T-helper 1 cell treated with Interleukin-12 subunit alpha and Interleukin-12 subunit beta and Interleukin-4 antibody, amounts not matched to agents 30 μg/mL and 1 μg/mL, for 36 hours (primary cell): ENCODE results near the gene OBP2A.
"Not testable (repeated sequence)": the region's sequence is repeated elsewhere in the genome, so short reads cannot be mapped to it uniquely, and the experiment has no call there.

Experiments
- H3K27ac Mint-ChIP-seq: one replicate; pipeline ENCODE4 v1.8.0; 2021; ENCODE audit warnings: mild to moderate bottlenecking, mixed read lengths
- H3K27me3 Mint-ChIP-seq: one replicate; pipeline ENCODE4 v1.8.0; 2021; ENCODE audit warnings: low read depth, mixed read lengths
- H3K36me3 Mint-ChIP-seq: one replicate; pipeline ENCODE4 v1.8.0; 2021; ENCODE audit warnings: low read depth, mixed read lengths
- H3K4me1 Mint-ChIP-seq: one replicate; pipeline ENCODE4 v1.8.0; 2021; ENCODE audit warnings: low read depth, mixed read lengths
- H3K4me3 Mint-ChIP-seq: one replicate; pipeline ENCODE4 v1.8.0; 2021; ENCODE audit warnings: mild to moderate bottlenecking, moderate library complexity, mixed read lengths
- H3K9me3 Mint-ChIP-seq: one replicate; pipeline ENCODE4 v1.8.0; 2021; ENCODE audit warnings: mixed read lengths

The OBP2A gene

GRCh38 chr9:135545646-135546176 is at the start of gene OBP2A:
OBP2A (plus strand) TSS chr9:135546126; CDS start chr9:135546181, 55 bp downstream.
- H3K27ac Mint-ChIP-seq, H3K36me3 Mint-ChIP-seq, H3K4me1 Mint-ChIP-seq, H3K9me3 Mint-ChIP-seq, H3K4me3 Mint-ChIP-seq, H3K27me3 Mint-ChIP-seq: not testable (repeated sequence)

- no peaks in the 10 kb centered on the region for H3K9me3 Mint-ChIP-seq
- no peak overlapping the region for H3K27ac Mint-ChIP-seq
- H3K36me3 Mint-ChIP-seq: peaks cover 2% of the 10 kb centered on the region
- H3K4me1 Mint-ChIP-seq: peaks cover 9% of the 10 kb centered on the region
- peak overlapping the region; percentile 92 for H3K4me3 Mint-ChIP-seq
- H3K27me3 Mint-ChIP-seq: peaks cover 5% of the 10 kb centered on the region
Observed at GRCh38 chr9:135498381-135499126, 47.4 kb upstream of the OBP2A start.

GRCh38 chr9:135499326-135500070 is 46.4 kb upstream of the OBP2A start:
- H3K4me3 Mint-ChIP-seq: peak overlapping the region; percentile 92
- H3K9me3 Mint-ChIP-seq: no peaks in the 10 kb centered on the region
- H3K27ac Mint-ChIP-seq: no peak overlapping the region
- H3K4me1 Mint-ChIP-seq: peaks cover 9% of the 10 kb centered on the region
- H3K27me3 Mint-ChIP-seq: peaks cover 5% of the 10 kb centered on the region
- H3K36me3 Mint-ChIP-seq: peaks cover 8% of the 10 kb centered on the region

- peaks cover 5% of the 10 kb centered on the region for H3K27me3 Mint-ChIP-seq
- peak overlapping the region; percentile 92 for H3K4me3 Mint-ChIP-seq
- no peaks in the 10 kb centered on the region for H3K9me3 Mint-ChIP-seq
- H3K36me3 Mint-ChIP-seq: peaks cover 11% of the 10 kb centered on the region
- H3K27ac Mint-ChIP-seq: peak overlapping the region; percentile 52
- peaks cover 9% of the 10 kb centered on the region for H3K4me1 Mint-ChIP-seq
Observed at GRCh38 chr9:135500071-135500524, 45.8 kb upstream of the OBP2A start.

- peak within 1 kb of the TSS; percentile 89 for H3K27ac Mint-ChIP-seq
- H3K27me3 Mint-ChIP-seq: peaks cover 5% of the 10 kb centered on the region
- peaks cover 13% of the 10 kb centered on the region for H3K36me3 Mint-ChIP-seq
- H3K4me1 Mint-ChIP-seq: peaks cover 9% of the 10 kb centered on the region
- H3K9me3 Mint-ChIP-seq: no peaks in the 10 kb centered on the region
- H3K4me3 Mint-ChIP-seq: peak within 1 kb of the TSS; percentile 92
Observed at GRCh38 chr9:135500525-135501260, 45.2 kb upstream of the OBP2A start, which contains the start of gene MRPS2. MRPS2 (plus strand) TSS chr9:135500682; CDS start chr9:135500711, 29 bp downstream.

- Mint-ChIP-seq H3K9me3 (no peaks in the 10 kb centered on the region), H3K27me3 (peaks cover 5% of the 10 kb centered on the region), H3K36me3 (peaks cover 13% of the 10 kb centered on the region), H3K4me3 (peak overlapping the region; percentile 92), H3K27ac (peak overlapping the region; percentile 52), H3K4me1 (peaks cover 9% of the 10 kb centered on the region)
Observed at GRCh38 chr9:135501261-135502167, 44.4 kb upstream of the OBP2A start.

GRCh38 chr9:135502168-135502872 is 43.6 kb upstream of the OBP2A start:
- Mint-ChIP-seq H3K4me3 (peak overlapping the region; percentile 92), H3K27ac (no peak overlapping the region), H3K36me3 (peaks cover 13% of the 10 kb centered on the region), H3K9me3 (no peaks in the 10 kb centered on the region), H3K4me1 (peaks cover 9% of the 10 kb centered on the region), H3K27me3 (peaks cover 5% of the 10 kb centered on the region)

- Mint-ChIP-seq H3K27me3 (peaks cover 5% of the 10 kb centered on the region), H3K27ac (no peak overlapping the region), H3K4me1 (peaks cover 9% of the 10 kb centered on the region), H3K36me3 (peaks cover 13% of the 10 kb centered on the region), H3K4me3 (no peak overlapping the region), H3K9me3 (no peaks in the 10 kb centered on the region)
Observed at GRCh38 chr9:135502873-135503321, 43.0 kb upstream of the OBP2A start.

- Mint-ChIP-seq H3K9me3 (no peaks in the 10 kb centered on the region), H3K36me3 (peaks cover 13% of the 10 kb centered on the region), H3K27ac (no peak overlapping the region), H3K27me3 (peaks cover 5% of the 10 kb centered on the region), H3K4me1 (peaks cover 9% of the 10 kb centered on the region), H3K4me3 (no peak overlapping the region)
Observed at GRCh38 chr9:135503371-135504261, 42.3 kb upstream of the OBP2A start.

- Mint-ChIP-seq H3K27me3 (no peaks in the 10 kb centered on the region), H3K4me3 (no peak overlapping the region), H3K9me3 (peaks cover 6% of the 10 kb centered on the region), H3K4me1 (peaks cover 9% of the 10 kb centered on the region), H3K27ac (no peak overlapping the region), H3K36me3 (peaks cover 13% of the 10 kb centered on the region)
Observed at GRCh38 chr9:135504262-135505243, 41.4 kb upstream of the OBP2A start.

GRCh38 chr9:135505406-135506187 is 40.3 kb upstream of the OBP2A start:
- Mint-ChIP-seq H3K4me1 (peaks cover 9% of the 10 kb centered on the region), H3K27me3 (no peaks in the 10 kb centered on the region), H3K4me3 (no peak overlapping the region), H3K9me3 (peaks cover 7% of the 10 kb centered on the region), H3K27ac (no peak overlapping the region), H3K36me3 (peaks cover 13% of the 10 kb centered on the region)
